GM18867 (cell line): ENCODE results near the gene CCL4.
A peak's percentile ranks its signal among the peaks of the same experiment; 100 is the strongest.

ENCODE experiments used
- ATAC-seq: cut with Tn5 transposase; IDR thresholded peaks from one replicate; pipeline ENCODE4 v1.9.1; 2021; ENCODE audit warnings: mild to moderate bottlenecking, moderate library complexity; ENCODE audit not compliant: unreplicated experiment

Gene CCL4

GRCh38 chr17:36142806-36143205, 39.2 kb downstream of the CCL4 start:
- no peak for ATAC-seq

GRCh38 chr17:36144014-36144413, 40.4 kb downstream of the CCL4 start:
- ATAC-seq = no peak

GRCh38 chr17:36144981-36145729, 41.5 kb downstream of the CCL4 start:
- no peak for ATAC-seq

GRCh38 chr17:36147601-36148000, 44.0 kb downstream of the CCL4 start:
- no peak for ATAC-seq

GRCh38 chr17:36148559-36149295, 45.1 kb downstream of the CCL4 start:
- peak; percentile 72 for ATAC-seq

GRCh38 chr17:36149296-36149820, 45.7 kb downstream of the CCL4 start:
- peak; percentile 18 for ATAC-seq

GRCh38 chr17:36151891-36152638, 48.4 kb downstream of the CCL4 start:
- ATAC-seq = no peak

- no peak for ATAC-seq
These were observed 49.1 kb downstream of the CCL4 start for GRCh38 chr17:36152639-36153120.

- ATAC-seq = no peak
These were observed 50.4 kb downstream of the CCL4 start for GRCh38 chr17:36153895-36154610.
